Astrocyte (in vitro differentiated cells and primary cell): ENCODE results near the gene RPS6KA2.

Experiments used
- EZH2 ChIP-seq: IDR thresholded peaks from 2 replicates; pipeline ENCODE4 v1.6.1; 2012; ENCODE audit warnings: mild to moderate bottlenecking, low read length, inconsistent platforms; ENCODE audit not compliant: insufficient read depth
- TF ChIP-seq, protein P1 (sequence below): IDR thresholded peaks from 2 replicates; pipeline ENCODE4 v1.5.1; 2011; ENCODE audit warnings: low read depth, mild to moderate bottlenecking, inconsistent platforms, low read length, moderate library complexity; ENCODE audit not compliant: insufficient read depth

GRCh38 chr6:166393535-166393823 lies 233.6 kb downstream of the RPS6KA2 start:
- TF ChIP-seq, protein P1, sequence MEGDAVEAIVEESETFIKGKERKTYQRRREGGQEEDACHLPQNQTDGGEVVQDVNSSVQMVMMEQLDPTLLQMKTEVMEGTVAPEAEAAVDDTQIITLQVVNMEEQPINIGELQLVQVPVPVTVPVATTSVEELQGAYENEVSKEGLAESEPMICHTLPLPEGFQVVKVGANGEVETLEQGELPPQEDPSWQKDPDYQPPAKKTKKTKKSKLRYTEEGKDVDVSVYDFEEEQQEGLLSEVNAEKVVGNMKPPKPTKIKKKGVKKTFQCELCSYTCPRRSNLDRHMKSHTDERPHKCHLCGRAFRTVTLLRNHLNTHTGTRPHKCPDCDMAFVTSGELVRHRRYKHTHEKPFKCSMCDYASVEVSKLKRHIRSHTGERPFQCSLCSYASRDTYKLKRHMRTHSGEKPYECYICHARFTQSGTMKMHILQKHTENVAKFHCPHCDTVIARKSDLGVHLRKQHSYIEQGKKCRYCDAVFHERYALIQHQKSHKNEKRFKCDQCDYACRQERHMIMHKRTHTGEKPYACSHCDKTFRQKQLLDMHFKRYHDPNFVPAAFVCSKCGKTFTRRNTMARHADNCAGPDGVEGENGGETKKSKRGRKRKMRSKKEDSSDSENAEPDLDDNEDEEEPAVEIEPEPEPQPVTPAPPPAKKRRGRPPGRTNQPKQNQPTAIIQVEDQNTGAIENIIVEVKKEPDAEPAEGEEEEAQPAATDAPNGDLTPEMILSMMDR = no peak
- TF ChIP-seq EZH2 = no peak
